Stimulated activated CD4-positive, alpha-beta T cell treated with anti-CD3 and anti-CD28 coated beads, Interleukin-4, amount 100 ng/mL, for 24 hours (primary cell): ENCODE measurements around the gene DIP2C.
"Not testable (repeated sequence)": the region's sequence is repeated elsewhere in the genome, so short reads cannot be mapped to it uniquely, and the experiment has no call there.

Source experiments
- DNase-seq: peaks from one replicate; pipeline ENCODE4 v3.0.0-alpha.2; 2020

The DIP2C gene

GRCh38 chr10:488081-488932, 201.2 kb downstream of the DIP2C start:
- no peak for DNase-seq

GRCh38 chr10:486666-487322, 202.7 kb downstream of the DIP2C start:
- DNase-seq: no peak

GRCh38 chr10:486206-486605, 203.3 kb downstream of the DIP2C start:
- no peak for DNase-seq

GRCh38 chr10:485776-486175, 203.7 kb downstream of the DIP2C start:
- no peak for DNase-seq

GRCh38 chr10:484925-485661, 204.4 kb downstream of the DIP2C start:
- DNase-seq: peak; percentile 17

- DNase-seq: peak; percentile 10
These were observed 205.0 kb downstream of the DIP2C start for GRCh38 chr10:484441-484924.

GRCh38 chr10:483261-483660, 206.2 kb downstream of the DIP2C start:
- no peak for DNase-seq

- no peak for DNase-seq
These were observed 206.6 kb downstream of the DIP2C start for GRCh38 chr10:482848-483247.

GRCh38 chr10:482051-482501, 207.4 kb downstream of the DIP2C start:
- DNase-seq: no peak

GRCh38 chr10:481628-482027, 207.8 kb downstream of the DIP2C start:
- no peak for DNase-seq

GRCh38 chr10:480928-481552, 208.4 kb downstream of the DIP2C start:
- no peak for DNase-seq

- DNase-seq: no peak
These were observed 209.0 kb downstream of the DIP2C start for GRCh38 chr10:480498-480927.

GRCh38 chr10:479706-480497, 209.6 kb downstream of the DIP2C start:
- not testable (repeated sequence) for DNase-seq

GRCh38 chr10:478471-479245, 210.8 kb downstream of the DIP2C start:
- no peak for DNase-seq

GRCh38 chr10:477620-478019, 211.8 kb downstream of the DIP2C start:
- DNase-seq: no peak

- no peak for DNase-seq
These were observed 213.1 kb downstream of the DIP2C start for GRCh38 chr10:476455-476780.

- DNase-seq: no peak
These were observed 213.6 kb downstream of the DIP2C start for GRCh38 chr10:475709-476454.

GRCh38 chr10:474946-475345, 214.5 kb downstream of the DIP2C start:
- DNase-seq: no peak

GRCh38 chr10:474406-474805, 215.1 kb downstream of the DIP2C start:
- DNase-seq: no peak

- DNase-seq: no peak
These were observed 217.1 kb downstream of the DIP2C start for GRCh38 chr10:472241-472910.
